ENCODE measurements around the gene LTA4H.

Gene LTA4H

DNA sequence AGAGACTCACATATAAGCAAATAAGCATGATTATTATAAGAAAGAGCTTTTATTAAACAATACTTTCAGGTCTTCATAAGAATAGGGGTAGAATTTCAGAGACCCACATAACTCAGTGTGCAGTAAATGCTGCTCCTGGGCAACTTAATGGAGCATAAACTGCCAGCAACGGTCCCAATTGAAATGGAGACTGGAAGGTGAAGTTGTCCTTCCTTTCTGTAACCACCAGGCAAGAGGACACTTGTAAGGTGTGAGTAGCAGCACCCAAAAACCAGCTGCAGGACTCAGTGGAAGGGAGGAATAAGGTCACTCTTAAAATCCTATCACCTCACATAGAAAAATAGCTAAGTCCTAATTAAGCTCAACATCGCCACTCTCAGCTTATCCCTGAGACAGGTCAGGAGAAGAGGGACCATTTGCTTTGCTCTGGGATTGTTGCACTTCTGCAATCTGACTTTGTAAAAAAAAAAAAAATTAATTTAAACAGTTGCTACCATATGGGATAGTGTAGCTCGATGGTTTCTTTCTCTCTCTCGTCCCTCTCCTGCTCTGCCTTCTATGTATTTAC is 22.7 kb upstream of the LTA4H start:
- no peak for DNase-seq (ENCODE audit: low read depth in 1 of 2, low spot score in 1 of 2)

DNA sequence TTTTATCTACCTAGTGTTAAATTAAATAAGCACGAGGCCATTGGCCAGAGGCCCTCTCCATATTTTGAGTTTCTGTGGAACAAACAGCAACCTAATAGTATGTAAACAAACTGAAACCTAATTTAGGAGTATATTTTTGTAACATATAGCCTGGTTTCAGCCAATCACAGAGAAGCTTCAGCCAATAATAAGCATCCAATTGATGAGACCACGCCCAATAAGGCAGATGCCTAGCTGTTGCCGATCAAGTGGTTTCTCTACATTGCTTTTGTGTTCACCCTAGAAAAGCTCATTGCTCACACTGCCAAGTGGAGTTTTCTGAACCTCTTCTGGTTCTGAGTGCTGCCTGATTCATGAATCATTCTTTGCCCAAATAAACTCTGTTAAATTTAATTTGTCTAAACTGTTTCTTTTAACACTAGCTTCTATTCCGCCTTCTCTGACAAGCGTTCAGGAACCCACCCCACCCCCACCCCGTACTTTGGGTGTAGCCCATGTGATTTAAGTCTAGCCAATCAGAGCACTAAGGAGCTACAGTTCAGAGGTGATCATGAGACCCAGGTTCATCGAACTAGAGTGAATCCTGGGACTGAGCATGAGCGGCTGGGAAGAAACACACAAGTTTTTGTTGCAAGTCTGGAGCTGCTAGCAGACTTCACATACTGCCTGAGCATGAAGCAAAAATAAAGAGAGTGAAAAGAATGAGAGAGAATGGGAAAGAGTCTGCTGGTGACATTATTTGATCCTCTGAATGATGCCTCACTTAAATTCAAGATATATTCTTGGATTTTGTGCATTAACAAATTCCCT is 21.5 kb upstream of the LTA4H start:
- no peak for DNase-seq (ENCODE audit: low read depth in 1 of 2, low spot score in 1 of 2)

DNA sequence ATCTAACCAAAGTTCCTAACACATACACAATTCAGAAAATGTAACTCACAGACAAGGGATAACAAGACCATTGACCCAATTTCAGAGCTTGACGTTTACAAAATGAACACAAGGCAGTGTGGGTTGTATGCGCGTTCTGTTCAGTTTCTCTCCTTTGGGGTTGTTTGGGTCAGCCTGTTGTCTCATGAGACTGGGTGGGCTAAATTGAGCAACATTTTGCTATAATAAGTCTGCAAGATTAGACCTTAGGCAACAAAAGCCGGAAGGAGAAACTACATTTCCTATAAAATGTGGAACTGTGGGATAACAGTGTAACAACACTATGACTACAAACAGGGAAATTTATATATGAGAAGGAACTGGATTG is 18.8 kb upstream of the LTA4H start:
- DNase-seq (ENCODE audit: low read depth in 1 of 2, low spot score in 1 of 2): no peak

DNA sequence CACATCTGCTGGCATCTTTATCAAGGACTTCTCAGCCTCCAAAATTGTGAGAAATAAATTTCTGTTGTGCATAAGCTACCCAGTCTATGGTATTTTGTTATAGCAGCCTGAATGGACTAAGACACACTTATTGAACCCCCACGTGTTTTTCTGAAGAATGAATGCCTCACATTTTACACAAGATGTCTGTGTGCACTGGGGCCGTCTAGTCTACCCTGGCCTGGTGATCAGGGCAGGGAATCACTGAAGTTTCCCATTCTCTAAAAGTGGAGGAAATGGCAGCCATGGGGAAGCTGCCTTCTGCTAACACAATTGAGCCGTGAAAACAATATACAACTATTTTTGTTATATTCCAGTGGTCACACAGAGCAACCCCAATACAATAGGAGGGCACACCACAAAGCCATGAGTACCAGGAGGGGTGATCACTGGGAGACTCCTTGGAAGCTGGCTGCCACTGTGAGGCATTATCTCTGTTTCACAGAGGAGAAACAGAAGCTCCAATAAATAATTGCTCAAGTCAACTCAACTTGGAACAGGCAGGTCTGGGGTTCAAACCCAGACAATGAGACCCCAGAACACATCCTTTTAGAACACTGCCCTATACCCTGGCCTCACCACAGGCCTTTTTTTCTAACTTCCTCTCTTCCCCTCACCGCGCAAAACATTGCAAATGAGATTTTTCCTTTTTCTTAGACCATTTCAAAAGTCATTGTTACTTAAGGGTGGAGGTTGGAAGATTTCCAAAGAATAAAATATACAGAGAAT is 18.3 kb upstream of the LTA4H start:
- DNase-seq (ENCODE audit: low read depth in 1 of 2, low spot score in 1 of 2): no peak

DNA sequence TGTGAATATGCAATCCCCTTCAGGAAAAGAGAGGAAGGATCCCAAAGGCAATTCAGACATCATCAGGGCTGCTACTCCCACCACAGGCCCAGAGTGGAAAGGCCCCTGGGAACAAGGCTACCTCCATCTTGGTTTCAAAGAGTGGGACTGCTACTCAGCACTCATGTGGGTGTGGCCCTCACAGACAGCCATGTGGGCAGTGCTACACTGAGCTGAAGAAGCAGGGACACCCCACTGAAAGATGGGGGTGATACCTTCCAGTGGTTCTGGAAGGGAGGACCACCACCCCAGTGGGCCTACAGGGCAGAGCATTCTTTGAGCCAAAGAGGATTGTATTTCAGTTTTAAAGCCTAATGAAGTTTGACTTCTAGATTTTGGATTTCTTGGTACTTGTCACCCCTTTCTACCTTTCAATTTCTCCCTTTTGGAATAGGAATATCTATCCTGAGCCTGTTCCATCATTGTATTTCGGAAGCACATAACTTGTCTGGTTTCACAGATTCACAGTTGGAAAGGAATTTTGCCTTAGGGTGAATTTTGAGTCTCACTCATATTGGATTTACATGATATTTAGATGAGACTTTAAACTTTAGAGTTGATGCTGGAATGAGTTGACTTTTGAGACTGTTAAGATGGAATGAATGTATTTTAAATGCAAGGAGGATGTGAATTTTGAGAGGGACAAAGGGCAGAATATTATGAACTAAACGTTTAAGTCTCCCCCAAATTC is 16.5 kb upstream of the LTA4H start:
- no peak for DNase-seq (ENCODE audit: low read depth in 1 of 2, low spot score in 1 of 2)

DNA sequence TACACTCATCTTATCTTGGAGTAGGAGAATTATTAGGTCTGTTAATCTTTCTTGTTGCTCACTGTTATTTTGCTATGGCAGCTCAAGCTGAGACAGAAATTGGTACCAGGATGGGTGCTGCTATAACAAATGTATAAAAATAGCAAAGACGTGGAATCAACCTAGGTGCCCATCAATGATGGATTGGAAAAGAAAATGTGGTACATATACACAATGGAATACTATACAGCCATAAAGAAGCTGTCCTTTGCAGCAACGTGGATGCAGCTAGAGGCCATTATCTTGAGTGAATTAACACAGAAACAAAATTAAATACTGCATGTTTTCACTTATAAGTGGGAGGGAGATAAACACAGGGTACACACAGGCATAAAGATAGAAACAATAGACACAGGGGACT is 14.8 kb upstream of the LTA4H start:
- no peak for DNase-seq (ENCODE audit: low read depth in 1 of 2, low spot score in 1 of 2)

DNA sequence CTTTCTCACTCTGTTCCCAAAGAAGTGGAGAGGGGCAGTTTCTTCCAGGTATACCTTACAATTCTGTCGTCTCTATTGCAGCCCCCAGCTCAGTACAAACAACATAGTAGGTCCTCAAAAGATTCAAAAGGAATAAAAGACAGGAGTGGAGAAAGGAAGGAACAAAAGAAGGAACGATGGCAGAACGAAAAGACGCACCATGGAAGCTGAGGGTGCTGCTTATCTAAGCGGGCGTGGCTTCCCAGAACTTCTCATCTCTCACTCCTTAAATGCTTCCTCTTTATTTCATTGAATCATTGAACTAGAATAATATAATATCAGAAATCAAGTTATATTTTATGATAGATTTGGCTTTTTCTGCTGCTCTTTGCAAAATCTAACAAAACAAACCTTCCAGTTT is 13.7 kb upstream of the LTA4H start:
- DNase-seq (ENCODE audit: low read depth in 1 of 2, low spot score in 1 of 2): no peak

DNA sequence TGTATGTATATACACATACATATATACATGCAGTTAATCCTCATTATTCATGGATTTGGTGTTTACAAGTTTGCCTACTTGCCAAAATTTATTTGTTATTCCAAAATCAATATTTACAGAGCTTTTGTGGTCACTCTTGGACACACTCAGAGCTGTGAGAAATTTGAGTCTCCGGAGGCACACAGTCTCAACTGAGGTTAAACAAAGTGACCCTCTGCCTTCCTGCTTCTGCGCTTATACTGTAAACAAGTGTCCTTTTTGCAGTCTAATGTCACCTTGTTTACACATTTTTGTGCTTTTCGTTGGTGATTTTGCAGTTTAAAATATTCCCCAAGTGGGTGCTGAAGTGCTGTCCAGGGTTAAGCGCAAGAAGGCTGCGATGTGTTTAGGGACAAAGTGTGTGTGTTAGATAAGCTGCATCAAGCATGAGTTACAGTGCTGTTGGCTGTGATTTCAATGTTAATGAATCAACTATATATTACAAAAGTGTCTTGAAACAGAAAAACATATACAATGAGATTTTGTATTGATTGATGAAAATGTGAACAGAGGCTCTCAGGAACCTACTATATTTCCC is 13.1 kb upstream of the LTA4H start:
- DNase-seq (ENCODE audit: low read depth in 1 of 2, low spot score in 1 of 2): no peak

DNA sequence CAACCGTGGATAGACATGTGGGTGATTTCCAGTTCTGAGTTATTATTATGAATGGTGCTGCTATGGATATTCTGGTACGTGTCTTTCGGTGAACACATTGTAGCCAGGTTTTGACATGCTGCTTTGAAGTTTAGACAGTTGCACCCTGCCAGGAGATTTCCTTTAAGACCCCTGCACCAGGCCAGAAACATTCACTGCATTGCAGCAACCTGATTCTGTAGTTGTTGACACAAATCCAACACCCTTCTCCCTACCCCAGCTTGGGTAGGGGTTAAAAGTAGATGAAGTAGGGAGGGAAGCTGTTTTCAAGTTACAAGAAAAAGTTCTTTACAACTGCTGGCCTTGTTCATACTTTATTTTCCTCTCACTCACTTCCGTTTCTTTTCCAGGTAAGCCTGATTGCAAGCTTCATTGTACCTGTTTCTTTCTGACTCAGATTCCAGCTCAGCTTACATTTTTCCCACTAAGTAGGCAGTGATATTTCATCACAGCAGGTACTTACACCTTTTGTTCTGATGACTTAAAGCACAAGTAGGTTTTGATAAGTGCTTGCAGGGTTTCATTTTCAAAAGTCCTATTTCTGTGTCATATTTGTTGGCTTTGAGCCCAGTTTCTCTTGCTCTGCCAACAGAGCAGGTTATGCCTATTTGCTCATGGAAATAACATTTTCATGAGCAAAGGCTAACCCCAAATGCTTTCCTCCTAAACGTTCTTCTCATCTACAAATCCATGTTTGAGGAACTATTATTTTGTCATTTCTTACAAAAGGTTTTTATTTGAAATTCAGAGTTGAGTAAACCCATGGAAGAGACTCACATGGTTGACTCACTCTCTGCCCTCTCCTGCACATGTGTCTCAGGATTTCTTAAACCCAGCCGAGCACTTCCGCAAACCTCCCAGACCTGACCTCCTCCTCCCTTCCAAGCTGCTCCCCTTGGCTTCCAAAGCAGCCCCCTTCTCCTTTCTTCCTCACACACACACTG is 12.1 kb upstream of the LTA4H start:
- peak in 1 of 2 donors; percentile 55 for DNase-seq (ENCODE audit: low read depth in 1 of 2, low spot score in 1 of 2)

DNA sequence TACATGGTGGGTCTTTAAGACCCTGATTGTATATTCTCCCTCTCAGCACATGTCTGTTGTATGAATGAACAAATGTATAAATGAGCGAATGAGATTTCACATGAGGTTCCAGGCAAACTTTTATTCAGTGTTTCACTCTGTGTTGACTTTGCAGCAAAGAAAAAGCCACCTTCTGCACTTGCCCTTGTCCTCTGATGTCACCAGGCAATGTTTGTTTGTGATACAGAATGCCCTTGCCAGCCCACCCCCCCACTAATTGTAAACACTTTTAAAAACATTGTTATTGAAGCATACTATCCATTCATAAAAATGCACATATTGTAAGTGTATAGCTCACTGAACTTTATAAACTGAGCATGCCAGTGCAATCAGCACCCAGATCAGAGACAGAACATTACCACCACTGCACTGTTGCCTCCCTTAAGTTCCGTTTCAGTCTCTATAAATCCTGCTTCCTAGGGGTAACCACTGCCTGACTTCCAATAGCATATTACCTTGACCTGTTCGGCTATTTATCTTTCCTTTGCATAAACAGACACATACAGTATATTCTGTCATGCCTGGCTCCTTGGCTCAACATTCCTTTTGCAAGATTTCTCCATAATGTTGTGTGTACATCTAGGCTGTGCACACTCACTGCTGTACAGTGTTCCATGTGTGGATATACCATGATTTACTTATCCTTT is 11.3 kb upstream of the LTA4H start:
- no peak for DNase-seq (ENCODE audit: low read depth in 1 of 2, low spot score in 1 of 2)

DNA sequence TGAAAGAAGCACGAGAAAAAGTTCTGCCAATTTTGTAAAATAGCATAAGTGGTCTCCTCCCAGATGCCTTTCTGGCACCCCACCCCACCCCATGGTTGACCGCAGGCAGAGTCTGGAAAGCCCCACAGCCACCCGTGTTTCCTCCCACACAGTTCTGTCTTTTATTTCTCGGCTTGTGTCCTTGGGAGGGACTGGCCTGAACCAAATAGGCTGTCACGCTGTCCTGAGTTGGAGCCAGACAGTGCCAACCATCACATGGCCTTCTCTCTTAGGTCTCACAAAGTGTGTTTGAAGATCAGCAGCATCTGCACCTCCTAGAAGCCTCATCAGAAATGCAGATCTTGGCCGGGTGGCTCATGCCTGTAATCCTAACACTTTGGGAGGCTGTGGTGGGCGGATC is 10.2 kb upstream of the LTA4H start:
- no peak for DNase-seq (ENCODE audit: low read depth in 1 of 2, low spot score in 1 of 2)

DNA sequence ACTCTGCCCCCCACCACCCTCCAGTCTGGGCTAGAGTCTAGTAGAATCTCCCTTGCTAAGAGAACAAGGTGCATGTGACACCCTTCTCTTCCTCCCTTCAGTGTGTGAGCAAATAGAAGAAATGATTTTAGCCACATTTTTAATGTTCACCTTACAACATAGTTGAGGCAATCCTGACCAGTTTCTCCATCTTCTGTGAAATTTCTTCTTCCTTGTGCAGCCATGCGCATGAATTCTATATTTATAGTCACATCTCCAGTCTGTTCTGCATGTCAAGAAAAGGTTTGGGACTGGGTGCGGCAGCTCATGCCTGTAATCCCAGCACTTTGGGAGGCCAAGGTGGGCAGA is 9.5 kb upstream of the LTA4H start:
- no peak for DNase-seq (ENCODE audit: low read depth in 1 of 2, low spot score in 1 of 2)

DNA sequence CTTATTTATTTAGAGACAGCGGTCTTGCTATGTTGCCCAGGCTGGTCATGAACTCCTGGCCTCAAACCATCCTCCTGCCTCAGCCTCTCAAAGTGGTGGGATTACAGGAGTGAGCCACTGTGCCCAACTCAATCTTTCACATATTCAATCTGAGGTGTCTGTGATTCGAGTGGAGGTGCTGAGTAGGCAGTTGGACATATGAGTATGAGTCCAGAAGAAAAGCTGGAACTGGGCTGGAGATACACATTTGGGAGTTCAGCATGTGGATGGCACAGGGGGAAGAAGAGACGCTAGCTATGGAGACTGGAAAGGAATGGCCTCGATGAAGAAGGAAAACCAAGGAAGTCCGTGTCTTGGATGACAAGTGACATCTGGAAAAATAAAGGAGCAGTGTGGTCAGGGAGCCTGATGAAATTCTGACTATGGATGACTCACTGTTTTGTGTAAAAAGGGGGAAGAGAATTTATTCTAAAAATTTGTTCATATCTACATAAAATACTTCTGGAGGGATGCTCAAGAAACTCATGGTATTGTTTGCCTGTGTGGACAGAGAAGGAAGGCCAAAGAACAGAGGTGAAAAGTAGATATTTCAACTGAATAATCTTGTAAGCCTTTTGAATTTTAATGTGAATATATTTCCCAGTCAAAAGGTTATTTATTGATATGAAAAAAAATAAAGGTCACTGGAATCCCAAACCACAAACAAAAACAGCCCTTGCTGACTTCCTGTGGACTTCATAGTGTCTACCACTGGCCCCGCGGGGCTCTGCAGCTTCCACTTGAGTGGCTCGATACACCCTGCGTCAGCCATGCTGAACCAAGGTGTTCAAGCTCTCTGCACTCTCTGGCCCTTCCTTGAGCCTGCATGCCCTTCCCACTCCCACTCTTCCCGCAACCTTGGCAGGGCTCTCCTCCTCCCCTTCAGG is 8.9 kb upstream of the LTA4H start:
- no peak for DNase-seq (ENCODE audit: low read depth in 1 of 2, low spot score in 1 of 2)

DNA sequence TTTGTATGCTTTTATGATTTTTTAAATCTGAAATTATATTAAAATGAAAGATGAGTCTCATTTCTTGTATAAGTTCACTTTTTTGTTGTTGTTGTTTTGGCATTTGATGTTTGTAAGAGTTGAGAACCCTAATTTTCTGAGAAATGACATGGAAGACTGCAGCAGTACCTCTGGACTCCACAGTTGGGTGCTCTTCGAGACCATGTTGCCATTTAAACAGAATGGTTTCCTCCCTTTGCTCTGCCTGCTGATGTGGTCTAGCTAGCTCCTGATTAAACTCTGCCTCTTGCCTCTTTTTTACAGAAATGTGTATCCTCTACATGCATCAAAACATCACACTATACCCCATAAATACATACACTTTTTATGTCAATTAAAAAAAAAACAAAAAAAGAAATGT is 5.8 kb upstream of the LTA4H start:
- DNase-seq (ENCODE audit: low read depth in 1 of 2, low spot score in 1 of 2): no peak

DNA sequence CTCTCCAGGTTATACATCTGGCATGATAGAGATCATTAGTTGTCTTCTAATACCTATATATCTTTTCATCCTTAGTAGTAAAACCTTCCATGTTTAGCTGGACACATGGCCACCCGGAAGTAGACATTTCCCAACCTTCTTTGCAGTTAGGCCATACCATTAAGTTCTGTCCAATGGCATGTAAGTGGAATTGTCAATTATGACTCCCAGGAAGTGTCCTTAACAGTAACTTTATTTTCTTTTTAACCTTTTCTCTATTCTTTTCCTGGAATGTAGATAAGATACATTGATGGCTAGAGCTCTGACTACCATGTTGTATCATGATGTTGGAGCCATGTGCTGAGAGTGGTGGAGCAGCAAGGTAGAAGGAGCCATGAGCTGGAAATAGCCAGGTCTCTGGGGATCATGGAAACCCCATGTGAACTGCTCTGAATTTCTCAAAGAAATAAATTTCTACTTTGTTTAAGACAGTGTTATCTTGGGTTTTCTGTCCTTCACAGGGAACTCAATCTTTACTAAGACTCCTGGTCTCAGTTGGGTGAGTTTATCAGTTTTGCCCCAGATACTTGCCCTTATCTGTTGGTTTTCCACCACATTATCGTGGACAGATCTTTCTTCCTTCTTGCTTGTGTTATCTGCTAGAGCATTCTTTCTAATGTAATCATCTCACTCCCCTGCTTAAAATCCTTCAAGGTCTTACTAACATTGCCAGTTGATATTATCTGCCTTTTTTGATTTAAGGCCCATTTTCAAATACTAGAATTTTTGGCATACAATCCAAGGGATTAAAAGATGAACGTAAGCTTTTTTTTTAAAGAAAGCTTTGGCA is 5.1 kb upstream of the LTA4H start:
- no peak for DNase-seq (ENCODE audit: low read depth in 1 of 2, low spot score in 1 of 2)

DNA sequence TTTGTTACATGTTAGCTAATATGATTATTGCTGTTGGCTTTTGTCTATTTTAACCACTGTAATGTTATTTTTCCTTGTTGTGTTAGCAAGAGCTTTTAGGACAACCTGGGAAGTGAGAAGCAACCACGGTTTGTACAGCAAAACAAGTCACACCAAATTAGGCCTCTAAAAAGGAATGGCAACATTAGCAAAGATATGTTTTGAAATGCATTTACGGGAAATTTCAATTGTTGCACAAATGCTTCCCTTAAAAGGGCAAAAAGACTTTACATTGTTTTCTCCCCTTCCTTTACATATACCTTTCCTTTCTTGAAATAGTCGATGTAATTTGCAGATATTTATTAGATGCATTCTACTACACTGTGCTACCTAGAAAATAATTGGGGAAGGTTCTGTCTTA is 4.1 kb upstream of the LTA4H start:
- DNase-seq (ENCODE audit: low read depth in 1 of 2, low spot score in 1 of 2): no peak

DNA sequence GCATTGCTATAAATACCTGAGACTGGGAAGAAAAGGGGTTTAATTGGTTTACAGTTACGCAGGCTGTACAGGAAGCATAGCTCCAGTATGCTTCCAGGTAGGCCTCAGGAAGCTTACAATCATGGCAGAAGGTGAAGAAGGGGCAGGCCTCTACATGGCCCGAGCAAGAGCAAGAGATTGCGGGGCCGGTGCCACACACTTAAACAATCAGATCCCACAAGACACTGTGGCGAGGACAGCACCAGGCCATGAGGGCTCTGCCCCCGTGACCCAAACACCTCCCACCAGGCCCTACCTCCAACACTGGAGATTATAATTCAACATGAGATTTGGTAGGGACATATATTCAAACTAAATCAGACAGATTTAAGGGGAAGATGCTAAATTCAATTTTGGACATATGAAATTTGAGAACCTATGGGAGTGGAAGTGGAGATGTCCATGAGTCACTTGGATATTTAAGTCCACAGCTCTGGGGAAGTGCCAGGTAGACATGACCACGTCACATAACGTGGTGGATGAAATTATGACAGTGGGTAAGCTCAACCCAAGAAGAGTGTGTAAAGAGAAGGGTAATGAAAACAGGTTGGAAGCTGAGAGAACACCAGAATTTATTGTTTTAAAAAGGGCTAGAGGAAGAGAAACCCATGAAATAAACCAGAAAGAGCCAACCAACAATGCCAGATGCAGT is 1.5 kb upstream of the LTA4H start:
- no peak for DNase-seq (ENCODE audit: low read depth in 1 of 2, low spot score in 1 of 2)
